Testis (tissue), 3 donors: ENCODE measurements around the gene BMPR1B. TPM values are rescaled to one million over a fixed set of nuclear protein-coding genes. Genes with fewer than 3 reads are reported as not detected.

Source experiments
- DNase-seq: peaks from one replicate; pipeline ENCODE4 v3.0.0-alpha.2; 2019
- H3K27ac ChIP-seq, 2 donors: fragments of 200-600 bp; sonication (generic); one replicate each; pipeline ENCODE4 v1.5.1; 2019
- H3K27me3 ChIP-seq: fragments of 200-600 bp; sonication (generic); one replicate; pipeline ENCODE4 v1.5.1; 2019
- H3K36me3 ChIP-seq: fragments of 200-600 bp; sonication (generic); one replicate; pipeline ENCODE4 v1.5.1; 2017; ENCODE audit warnings: low read depth; ENCODE audit errors: missing control alignments
- H3K4me1 ChIP-seq: fragments of 200-600 bp; sonication (generic); one replicate; pipeline ENCODE4 v1.5.1; 2019
- H3K4me3 ChIP-seq, 2 donors: fragments of 200-600 bp; sonication (generic); one replicate each; pipeline ENCODE4 v1.5.1; 2017 to 2019
- H3K9me3 ChIP-seq: fragments of 200-600 bp; sonication (generic); one replicate; pipeline ENCODE4 v1.5.1; 2017
- POLR2A ChIP-seq: fragments of 450-650 bp; IDR thresholded peaks from one replicate; pipeline ENCODE4 v1.6.1; 2017; ENCODE audit warnings: antibody characterized with exemption, mild to moderate bottlenecking, moderate library complexity
- WGBS, 2 donors: methylation state at CpG; one replicate each; pipeline ENCODE4 v1.1.5; 2018; 5-methylcytosine and 5-hydroxymethylcytosine counted together
- intact Hi-C: fragments of 100-400 bp; cut with DNase I; formaldehyde crosslinking; loops from one replicate; pipeline ENCODE4 v1.15.1; 2023; ENCODE audit warnings: low total_unique reads
- polyA plus RNA-seq: library from polyadenylated mRNA; stranded (reverse); fragments of 350-450 nt; fragmentation: Illumina TruSeq; extraction: RNeasy Lipid Tissue Mini Kit (QIAGEN cat#74804); gene quantifications from one replicate; pipeline ENCODE4 v1.2.3, GENCODE V29; 2014; ENCODE audit warnings: low read depth, low replicate concordance; ENCODE audit not compliant: insufficient read depth
- total RNA-seq, 2 donors: library from RNA; depleted of rRNA; stranded (reverse); fragments of >200 nt; gene quantifications; one replicate each; pipeline ENCODE4 v1.2.3, GENCODE V29; 2016
- TF ChIP-seq, protein P1 (sequence below), 3 experiments: fragments of 450-650 bp in 2 of 3; fragments of 200-600 bp in 1 of 3; sonication (generic) in 1 of 3; IDR thresholded peaks; one replicate each; pipeline ENCODE4 v1.5.1; 2016 to 2019; ENCODE audit warnings: antibody characterized with exemption in 3 of 3, mild to moderate bottlenecking in 2 of 3, moderate library complexity in 1 of 3

Gene BMPR1B
- total and polyA plus RNA-seq, 3 donors from 2014 or later = 7.5 to 13.0 (median 9.1) TPM

DNA sequence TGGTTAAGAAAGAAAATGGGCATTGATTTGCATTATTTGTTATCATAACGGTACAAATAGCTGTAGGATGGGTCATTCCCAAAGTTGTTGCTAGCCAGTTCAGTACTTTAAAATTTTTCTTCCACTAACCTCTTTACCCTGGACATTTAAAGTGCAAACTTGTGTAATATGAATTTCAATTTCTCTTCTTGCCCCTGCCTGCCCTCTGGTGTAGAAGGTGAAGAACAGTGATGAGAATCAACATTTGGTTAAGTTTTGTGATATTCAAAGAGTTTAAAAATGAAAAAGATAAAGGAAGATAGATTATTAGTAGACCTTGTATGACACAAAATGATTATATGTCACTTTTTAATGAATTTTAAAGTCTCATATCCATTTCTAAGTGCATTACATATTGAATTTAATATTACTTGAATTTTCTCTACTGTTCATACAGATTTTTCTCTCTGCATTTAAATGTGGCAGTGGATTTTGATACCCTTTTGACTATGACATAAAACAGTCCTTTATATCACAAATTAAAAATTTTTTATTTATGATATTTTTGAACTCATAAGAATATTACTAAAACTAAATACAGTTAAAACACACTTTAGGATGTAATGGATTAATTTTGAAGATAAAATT lies 337.7 kb downstream of the BMPR1B start:
- no peaks in the 10 kb centered on the region for H3K36me3 ChIP-seq
- no peaks in the 10 kb centered on the region for H3K4me1 ChIP-seq
- WGBS, 2 donors = 34 to 40% methylated on average over 1 of the region's 1 CpG
- TF ChIP-seq POLR2A = no peak
- TF ChIP-seq, protein P1, sequence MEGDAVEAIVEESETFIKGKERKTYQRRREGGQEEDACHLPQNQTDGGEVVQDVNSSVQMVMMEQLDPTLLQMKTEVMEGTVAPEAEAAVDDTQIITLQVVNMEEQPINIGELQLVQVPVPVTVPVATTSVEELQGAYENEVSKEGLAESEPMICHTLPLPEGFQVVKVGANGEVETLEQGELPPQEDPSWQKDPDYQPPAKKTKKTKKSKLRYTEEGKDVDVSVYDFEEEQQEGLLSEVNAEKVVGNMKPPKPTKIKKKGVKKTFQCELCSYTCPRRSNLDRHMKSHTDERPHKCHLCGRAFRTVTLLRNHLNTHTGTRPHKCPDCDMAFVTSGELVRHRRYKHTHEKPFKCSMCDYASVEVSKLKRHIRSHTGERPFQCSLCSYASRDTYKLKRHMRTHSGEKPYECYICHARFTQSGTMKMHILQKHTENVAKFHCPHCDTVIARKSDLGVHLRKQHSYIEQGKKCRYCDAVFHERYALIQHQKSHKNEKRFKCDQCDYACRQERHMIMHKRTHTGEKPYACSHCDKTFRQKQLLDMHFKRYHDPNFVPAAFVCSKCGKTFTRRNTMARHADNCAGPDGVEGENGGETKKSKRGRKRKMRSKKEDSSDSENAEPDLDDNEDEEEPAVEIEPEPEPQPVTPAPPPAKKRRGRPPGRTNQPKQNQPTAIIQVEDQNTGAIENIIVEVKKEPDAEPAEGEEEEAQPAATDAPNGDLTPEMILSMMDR (IDR thresholded peaks at IDR 0.05) = peak; percentile 23 to 46 (median 40)
- intact Hi-C loops = no loop called here
- H3K27ac ChIP-seq = no peak overlapping the region
- peak; percentile 18 for DNase-seq
- H3K9me3 ChIP-seq = no peaks in the 10 kb centered on the region
- no peaks in the 10 kb centered on the region for H3K27me3 ChIP-seq
- no peak overlapping the region for H3K4me3 ChIP-seq

DNA sequence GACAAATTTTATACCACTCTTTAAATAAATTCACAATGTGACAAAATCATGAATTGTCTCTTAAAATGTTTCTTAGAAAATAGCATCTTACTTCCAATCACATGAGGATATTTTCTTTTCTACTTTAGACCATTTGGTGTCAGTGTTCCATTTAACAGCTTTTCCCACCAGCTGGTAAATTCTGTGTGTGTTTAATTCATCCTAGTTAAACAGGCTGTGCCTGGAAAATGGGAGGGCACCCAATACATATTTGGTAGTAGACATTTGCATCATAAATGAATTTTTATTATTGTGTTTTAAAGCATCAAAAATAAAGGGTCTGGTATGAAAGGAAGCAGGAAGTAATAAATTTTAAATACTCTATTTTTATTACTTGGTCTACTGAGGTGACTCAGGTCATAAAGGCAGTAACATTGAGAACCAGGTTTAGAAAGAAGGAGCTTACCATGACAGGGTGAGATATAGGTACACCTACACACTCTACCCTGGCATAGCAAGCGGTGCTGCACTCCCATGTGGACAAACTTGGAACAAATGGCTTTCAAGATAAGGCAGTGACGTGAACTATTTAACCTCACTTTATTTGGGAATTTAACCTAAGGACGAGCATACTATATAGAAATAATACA lies 344.5 kb downstream of the BMPR1B start:
- intact Hi-C loops = no loop called here
- Histone ChIP-seq H3K27ac (no peak overlapping the region), H3K36me3 (no peaks in the 10 kb centered on the region), H3K4me3 (no peak overlapping the region), H3K9me3 (no peaks in the 10 kb centered on the region), H3K4me1 (no peaks in the 10 kb centered on the region), H3K27me3 (no peaks in the 10 kb centered on the region)
- TF ChIP-seq, protein P1 (IDR thresholded peaks at IDR 0.05) = no peak
- no peak for TF ChIP-seq POLR2A
- 79 to 88% methylated on average over 3 of the region's 3 CpGs for WGBS, 2 donors
- no peak for DNase-seq

DNA sequence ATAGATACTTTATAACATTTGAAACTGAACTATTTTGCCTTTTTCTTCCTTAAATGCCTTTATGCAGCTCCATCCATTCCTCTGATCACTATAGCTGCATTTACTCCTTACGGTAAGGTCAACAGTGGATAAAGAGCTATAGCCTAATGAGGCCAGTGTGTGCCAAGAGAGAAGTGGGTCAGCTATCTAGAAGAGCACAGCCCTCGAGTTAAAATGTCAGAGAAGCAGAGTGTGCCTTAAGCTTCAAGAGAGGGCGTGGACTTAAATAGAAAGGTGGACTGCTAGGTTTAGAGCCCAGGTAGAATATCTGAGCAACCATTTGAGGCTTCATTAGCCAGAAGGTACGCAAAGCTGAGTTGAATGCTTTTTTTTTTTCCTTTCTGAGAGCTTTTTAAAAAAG lies 347.4 kb downstream of the BMPR1B start:
- DNase-seq = no peak
- H3K27ac ChIP-seq = no peak overlapping the region

DNA sequence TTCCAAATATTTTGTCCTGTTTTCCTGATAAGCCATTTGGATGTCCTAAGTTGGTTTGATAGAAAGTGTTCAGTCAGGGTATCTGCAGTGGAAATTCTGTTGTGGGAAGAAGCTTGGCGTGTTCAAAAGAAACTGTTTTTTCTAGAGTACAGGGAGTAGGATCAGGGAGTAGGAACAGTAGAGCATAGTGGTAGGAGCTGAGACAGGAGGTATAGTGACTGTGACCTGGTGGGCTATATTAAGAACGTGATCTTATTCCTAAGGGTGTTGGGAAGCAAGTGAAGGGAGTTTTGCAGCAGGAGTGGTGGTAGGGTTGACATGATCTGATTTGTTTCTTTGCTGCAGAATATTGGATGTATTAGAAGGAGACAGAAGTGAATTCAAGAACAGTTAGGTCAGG lies 348.2 kb downstream of the BMPR1B start:
- H3K36me3 ChIP-seq = no peaks in the 10 kb centered on the region
- TF ChIP-seq POLR2A = no peak
- TF ChIP-seq, protein P1 (IDR thresholded peaks at IDR 0.05) = no peak
- no peak overlapping the region for H3K4me3 ChIP-seq
- H3K9me3 ChIP-seq = no peaks in the 10 kb centered on the region
- H3K27me3 ChIP-seq = no peaks in the 10 kb centered on the region
- DNase-seq = no peak
- intact Hi-C loops = no loop called here
- 88% methylated on average over 2 of the region's 2 CpGs for WGBS, 2 donors
- H3K4me1 ChIP-seq = no peaks in the 10 kb centered on the region
- no peak overlapping the region for H3K27ac ChIP-seq

More for the DNA sequence above, 347.4 kb downstream of the BMPR1B start:
- Histone ChIP-seq H3K4me3 (no peak overlapping the region), H3K36me3 (no peaks in the 10 kb centered on the region), H3K9me3 (no peaks in the 10 kb centered on the region), H3K4me1 (no peaks in the 10 kb centered on the region), H3K27me3 (no peaks in the 10 kb centered on the region)
- TF ChIP-seq, protein P1 (IDR thresholded peaks at IDR 0.05) = no peak
- TF ChIP-seq POLR2A = no peak
- intact Hi-C loops = no loop called here
- 87% methylated on average over 4 of the region's 4 CpGs for WGBS, 2 donors
